ENCODE measurements around the gene EVL.
"Not testable (repeated sequence)": the region's sequence is repeated elsewhere in the genome, so short reads cannot be mapped to it uniquely, and the experiment has no call there.

The EVL gene

DNA sequence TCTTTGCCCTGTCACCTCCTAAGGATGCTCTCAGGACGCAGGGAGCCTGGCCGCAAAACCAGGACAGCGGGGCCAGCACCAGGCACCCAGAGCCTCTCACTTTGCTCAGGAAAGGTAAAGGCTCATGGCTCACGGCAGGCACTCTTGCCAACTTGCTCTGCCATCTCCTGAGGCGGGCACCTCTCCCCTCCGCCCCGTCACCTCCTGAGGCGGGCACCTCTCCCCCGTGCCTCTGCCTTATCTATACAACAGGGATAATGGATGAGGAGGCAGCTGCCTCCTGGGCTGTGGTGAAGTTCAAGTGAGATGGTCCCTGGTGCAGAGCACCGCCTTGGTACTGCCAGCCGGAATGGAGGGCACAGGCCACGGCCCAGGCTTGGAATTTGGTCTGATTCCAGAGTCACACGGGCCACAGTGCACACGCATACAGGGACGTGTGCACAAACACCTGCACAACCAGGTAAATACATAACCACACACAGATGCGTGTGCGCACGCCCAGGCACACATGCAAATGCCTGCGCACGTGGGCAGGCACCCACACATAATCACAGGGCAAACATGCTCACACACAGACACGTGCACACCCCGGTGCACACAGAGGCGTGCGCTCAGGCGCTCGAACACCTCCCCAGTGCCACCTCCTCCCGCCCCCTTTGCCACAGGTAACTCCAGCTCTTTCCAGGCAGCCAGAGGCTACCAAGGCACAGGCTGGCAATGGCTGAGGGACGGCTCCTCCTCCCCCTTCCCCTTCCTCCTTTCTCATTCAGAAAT, 82.7 kb downstream of the EVL start:
- no peak for DNase-seq (ENCODE audit: low spot score)

DNA sequence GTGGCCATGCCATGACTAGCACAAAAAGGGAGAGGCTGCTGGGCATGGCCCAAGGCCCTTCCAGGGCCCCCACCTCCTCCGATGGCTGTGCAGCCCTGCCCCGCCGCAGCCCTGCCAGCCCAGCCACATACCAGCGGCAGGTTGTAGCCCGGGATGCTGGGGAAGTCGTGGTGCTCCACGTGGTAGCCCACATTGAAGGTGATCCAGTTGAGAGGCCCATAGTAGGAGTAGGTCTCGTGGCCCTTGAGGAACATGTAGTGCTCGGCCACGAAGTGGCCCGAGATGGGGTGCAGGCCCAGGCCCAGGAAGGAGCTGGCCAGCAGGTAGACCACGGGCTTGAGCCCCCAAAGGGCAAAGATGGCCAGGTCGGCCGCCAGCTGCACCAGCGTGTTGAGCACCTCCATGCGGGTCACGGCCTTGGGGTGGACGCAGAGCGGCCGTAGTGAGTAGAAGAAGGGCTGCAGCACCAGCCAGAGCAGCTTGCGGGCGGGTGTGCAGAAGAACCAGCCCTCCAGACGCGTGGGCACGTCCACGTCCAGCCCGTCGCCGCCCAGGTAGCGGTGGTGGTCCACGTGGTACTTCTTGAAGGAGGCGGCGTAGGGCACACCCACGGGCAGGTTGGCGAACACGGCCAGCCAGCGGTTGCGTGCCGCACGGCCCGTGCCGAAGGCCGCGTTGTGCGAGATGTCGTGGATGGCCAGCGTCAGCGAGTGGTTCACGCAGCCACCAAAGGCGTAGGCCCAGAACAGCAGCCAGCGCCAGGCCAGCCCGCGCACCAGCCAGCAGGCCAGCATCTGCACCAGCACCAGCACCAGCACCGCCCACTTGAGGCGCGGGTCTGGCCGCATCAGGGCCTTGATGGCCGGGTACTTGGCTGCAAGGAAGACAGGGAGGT, 83.9 kb downstream of the EVL start:
- no peak for DNase-seq (ENCODE audit: low spot score)

DNA sequence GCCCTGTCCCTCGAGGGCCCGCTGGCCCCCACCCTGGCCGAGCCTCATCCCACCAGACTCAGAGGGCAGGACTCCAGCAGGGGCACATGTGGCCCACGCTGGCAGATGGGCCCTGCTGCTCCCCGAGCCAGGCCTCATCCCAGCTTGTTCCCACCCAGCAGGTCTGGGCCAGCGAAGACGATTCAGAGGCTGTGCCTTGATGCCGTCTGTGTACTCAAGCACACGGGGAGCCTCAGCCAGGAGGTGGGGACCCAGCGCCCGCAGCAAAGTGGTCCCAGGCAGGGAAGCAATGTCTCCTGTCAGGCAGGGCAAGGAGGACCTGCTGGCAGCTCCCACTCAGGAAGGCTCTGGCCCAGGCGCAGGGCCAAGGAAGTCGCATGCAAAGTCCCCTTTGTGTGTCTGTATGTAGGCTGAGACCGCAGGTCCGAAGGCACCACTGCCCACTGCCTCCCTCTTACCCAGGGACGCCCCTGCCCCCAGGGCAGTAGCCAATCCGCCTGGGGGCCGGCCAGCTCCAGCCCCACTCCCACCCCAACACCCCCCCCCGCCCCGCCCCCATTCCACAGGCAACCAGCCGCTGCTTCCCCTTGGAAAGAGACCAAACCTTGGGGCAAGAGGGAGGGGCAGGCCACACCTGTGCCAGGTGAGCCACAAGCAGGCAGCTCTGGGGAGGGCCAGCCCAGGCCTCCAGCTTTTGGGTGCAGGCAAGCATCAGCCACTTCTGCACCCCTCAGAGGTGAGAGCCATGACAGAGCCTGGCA, 84.8 kb downstream of the EVL start:
- DNase-seq (ENCODE audit: low spot score): no peak

DNA sequence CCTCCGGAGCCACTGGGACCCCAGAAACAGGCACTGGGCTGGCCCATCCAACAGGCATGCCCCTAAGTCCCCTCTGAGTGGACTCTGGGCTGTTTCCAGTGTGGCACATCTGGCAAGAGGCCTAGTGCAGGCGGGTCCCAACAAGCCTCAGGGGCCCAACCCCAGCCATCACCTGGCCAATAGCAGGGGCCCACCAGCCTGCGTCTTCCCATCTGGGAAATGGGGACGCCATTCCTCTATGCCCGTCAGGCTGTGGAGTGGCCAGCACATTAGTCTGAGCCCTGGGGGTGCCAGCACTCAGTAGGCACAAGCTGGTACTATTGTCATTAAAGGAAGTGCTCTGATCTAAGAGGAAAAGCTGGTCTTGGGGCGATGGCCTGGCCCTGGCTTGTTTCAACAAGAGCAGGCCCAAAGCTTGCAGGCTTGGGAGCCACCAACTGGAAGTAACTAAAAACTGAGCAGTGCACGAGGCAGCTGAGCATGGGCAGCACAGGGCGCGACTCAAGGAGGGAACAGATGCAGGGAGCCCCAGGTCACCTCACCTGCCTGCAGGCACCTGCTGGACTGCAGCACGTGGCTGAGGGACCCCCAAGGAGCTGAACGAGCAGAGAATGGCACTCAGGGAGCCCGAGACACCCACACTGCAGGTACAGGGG, 85.8 kb downstream of the EVL start:
- DNase-seq (ENCODE audit: low spot score): peak; percentile 43

DNA sequence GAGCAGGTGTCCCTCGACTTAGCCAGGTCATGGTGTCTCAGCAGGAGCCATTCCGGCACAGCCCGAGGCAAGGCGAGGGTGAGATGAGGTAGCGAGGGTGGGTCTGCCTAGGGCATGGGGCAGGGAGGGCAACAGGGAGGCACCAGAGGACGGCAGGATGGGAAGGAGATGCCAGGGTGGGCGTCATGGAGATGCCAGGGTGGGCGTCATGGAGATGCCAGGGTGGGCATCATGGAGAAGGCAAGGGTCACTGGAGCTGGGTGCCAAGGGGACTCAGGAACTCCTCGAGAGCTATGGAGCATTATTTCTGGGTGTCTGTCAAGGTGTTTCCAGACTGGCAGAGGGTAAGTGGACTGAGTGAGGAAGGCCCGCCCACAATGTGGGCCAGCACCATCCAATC, 86.9 kb downstream of the EVL start:
- no peak for DNase-seq (ENCODE audit: low spot score)

DNA sequence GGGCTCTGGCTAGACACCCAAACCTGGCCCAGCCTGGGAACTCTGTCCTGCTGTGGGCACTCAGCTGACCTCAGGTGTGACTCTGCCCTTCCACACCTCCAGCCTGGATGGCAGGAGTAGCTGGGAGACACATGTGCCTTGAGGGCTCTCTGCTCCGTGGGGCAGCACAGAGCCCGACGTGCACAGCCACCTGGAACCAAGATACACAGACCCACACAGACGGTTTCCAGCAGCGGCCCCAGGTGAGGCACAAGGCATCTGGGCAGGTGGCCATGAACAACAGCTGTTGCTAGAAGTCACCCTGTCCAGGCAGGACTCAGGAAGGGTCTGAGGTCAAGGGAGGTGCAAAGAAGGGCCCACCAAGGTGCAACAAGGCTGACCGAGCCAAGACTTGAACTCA, 88.3 kb downstream of the EVL start:
- DNase-seq (ENCODE audit: low spot score): no peak

DNA sequence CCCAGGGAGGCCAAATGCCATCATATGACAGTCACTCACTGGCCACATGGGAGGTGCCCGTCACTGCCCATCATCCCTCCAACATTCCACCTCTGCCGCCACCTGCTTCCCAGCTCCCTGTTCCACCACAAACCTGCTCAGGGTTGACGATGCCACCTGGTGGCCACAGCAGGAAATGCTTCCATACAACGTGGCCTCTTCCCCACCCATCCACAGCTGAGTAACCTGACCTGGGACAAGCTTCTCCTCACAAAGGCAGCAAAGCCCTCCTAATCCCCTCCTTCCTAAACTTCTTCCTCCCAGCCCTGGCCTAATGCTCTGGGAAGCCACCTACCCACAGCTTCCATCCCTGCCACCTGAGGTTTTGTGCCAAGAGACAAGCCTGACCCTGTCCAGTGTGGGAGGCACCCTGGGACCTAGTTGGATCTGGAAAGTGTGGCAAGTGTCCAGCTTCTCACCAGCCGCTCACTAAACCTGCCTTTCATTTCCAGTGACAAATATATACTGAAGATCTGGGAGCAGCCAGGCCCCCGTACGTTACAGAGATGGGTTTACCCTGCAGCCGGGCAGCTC, 89.9 kb downstream of the EVL start:
- DNase-seq (ENCODE audit: low spot score): no peak

DNA sequence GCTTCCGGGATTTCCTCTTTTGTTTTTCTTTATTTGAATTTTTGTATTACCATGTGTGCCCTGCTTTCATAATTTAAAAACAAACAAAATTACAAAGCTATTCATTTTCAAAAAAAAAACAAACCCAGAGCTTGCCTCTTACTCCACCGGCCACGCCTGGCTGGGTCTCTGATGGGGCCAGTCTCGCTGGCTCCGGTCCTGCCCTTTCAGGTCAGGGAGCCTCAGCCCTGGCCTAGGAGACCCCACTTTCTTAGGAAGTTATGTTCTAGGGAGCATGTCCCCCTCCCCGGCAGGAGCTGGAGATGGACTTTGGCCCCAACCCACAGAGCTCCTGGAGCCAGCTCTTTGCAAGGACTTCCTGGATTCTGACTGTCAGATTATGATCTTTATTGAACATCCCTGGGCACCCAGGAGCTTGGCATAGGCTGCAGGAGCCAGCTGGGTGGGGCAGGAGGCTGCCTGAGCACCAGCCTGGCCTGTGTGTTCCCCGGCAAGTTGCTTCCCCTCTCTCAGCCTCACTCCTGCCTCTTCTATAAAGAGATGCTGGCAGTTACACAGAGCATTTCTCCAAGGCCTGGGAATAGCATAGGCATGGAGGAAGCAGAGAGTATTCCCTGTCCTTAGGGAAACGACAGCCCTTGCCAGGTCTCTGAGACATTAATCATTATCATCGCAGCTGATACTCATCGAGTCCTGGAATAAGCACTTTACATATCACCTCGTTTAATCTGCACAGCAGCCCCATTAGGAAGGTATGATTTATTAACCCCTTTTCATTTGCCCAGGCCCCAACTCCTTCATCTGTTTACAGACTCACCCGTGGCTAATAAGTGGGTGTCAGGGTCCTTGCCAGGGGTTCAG, 90.8 kb downstream of the EVL start:
- no peak for DNase-seq (ENCODE audit: low spot score)

DNA sequence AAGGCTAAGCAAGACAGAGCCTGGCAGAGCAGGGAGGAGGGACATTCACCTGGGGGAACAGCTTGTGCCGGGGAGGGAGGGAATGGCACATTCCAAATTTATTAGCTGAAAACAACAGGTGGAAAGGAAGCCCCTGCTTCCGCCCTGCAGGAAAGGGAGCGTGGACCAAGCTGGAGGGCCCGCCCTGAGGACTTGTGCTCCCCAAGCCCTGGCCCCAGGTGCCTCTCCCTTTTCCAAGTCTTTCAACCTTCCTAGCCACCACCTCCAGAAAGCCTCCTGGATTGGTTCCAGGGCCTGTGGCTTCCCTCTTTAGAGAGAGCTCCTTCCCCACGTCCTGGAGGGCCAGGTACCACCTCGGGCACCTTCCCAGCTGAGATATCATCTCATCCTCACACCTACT, 91.6 kb downstream of the EVL start:
- DNase-seq (ENCODE audit: low spot score): no peak

DNA sequence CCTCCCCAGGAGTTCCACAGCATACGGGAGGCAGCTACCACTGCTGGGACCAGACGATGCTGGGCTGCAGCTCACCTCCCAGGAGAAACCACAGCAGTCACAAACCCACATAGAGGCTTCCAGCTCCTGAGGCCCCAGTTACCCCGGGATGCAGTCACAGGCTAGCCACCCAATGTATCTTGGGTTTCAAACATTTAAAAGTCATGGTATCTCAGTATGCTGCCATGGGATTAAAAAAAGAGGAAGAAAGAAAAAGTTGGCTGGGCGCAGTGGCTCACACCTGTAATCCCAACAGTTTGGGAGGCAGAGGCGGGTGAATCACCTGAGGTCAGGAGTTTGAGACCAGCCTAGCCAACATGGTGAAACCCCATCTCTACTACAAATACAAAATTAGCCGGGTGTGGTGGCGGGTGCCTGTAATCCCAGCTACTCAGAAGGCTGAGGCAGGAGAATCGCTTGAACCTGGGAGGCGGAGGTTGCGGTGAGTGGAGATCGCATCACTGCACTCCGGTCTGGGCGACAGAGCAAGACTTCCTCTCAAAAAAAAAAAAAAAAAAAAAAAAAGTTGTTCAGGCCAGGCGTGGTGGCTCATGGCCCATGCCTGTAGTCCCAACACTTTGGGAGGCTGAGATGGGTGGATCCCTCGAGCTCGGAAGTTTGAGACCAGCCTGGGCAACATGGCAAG, 92.5 kb downstream of the EVL start:
- DNase-seq (ENCODE audit: low spot score): not testable (repeated sequence)

DNA sequence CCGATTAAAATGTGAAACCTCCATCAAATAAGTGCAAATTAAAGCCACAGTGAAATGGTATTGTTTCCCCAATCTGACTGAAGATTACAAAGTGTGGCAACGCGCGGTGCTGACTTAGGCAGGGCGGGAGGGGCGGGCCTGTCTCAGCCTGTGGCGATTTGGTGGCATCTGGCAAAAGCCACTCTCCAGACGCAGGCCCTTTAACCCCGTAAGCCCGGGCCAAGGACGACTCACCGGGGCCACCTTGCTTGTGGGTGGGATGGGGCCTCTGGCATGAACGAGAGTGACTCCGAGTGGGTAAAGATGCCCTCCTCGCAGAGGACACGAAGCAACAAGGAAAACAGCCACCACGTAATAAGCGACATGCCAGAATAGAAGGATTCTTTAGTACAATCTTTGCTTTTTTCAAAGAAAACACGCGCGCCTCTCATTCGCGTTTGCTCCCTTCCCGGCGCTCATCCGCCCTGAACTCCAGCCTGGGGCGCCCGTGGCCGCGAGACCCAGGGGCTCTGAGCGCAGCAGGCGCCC, 93.4 kb downstream of the EVL start:
- DNase-seq (ENCODE audit: low spot score): no peak

DNA sequence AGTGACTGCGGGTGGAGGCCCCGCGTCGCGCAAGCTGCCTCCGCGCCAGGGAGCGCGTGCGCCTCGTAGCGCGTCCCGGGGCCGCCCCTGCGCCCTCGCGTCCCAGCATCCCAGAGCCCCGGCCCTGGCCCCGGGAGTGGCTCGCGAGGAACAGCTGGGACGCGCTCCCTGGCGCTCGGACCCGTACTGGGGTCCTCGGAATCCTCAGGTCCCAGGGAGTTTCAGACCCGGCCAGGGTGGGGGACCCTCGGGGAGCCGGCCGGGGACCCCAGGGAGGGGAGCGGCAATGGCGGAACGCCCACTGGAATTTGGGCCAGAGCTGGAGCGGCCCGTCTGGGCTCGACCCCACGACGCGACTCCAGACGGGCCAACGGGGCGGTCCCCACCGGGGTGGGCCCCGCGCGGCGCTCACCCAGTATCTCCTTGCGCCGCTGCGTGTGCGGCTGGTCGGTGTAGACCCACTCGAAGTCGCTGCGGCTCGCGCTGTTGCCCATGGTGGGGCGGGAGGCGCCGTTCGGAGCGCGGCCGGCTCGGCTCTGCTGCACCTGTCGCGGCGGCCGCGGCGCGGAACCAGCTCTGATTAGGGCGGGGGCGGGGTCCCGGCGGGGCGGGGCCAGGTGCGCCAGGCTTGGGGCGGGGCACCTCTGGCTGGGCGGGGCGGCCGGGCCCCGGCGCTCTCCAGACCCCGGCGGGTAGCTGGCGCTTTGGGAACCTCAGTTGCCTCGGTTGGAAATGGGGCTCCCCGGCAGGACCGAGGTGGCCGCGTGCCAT, 94.1 kb downstream of the EVL start, which contains the start of gene DEGS2:
Gene DEGS2, minus strand, starts transcription at position 552 of the 771 bp plus-strand sequence. Its CDS starts 58 bp downstream, at position 494.
- no peak for DNase-seq (ENCODE audit: low spot score)

DNA sequence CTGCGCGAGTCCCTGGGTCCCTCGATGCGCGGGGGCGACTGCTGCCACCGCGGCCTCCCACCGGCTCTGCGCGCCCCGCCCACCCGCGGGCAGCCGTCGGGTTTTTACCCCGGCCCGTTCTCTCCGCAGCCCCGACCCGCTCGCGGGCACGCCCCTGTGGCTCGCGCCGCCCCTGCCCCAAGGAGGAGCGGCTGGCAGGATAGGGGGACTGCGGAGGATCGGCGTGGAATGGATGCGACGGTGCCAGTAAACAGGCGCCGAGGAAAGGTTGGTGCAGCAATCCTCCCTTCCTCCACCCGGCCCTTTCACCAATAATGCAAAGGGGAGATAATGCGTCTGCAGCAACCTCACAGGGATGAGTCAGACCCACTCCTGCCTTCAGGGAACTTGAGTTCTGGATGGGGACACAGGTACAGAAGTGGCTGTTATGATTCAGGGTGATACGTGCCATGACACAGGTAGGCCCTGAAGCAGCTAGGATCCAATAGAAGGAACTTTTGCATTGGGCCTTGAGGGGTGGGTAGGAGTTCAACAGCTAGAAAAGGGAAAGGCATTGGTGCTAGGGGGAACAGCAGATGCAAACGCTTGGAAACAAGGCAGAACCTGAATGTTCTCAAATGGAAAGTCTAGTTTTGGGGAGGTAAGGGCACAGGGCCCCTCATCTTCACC, 94.8 kb downstream of the EVL start:
- no peak for DNase-seq (ENCODE audit: low spot score)

DNA sequence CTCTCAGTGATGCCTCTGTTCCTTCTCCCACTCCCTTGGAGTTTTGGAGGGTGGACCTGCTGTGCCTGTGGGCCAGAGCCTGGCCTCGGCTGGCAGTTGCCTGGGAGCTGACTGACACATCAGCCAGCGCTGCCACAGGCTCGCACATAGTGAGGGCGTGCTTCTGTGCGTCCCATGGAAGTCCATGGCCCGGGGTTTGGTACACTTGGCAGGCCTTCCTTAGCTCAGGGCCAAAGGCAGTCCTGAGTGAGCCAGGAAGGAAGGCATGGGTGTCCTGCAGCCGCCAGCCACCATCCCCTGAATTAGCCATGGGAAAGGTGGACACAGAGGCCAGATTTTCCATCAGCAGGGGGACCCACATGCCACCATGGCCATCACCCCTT, 95.3 kb downstream of the EVL start:
- no peak for DNase-seq (ENCODE audit: low spot score)

DNA sequence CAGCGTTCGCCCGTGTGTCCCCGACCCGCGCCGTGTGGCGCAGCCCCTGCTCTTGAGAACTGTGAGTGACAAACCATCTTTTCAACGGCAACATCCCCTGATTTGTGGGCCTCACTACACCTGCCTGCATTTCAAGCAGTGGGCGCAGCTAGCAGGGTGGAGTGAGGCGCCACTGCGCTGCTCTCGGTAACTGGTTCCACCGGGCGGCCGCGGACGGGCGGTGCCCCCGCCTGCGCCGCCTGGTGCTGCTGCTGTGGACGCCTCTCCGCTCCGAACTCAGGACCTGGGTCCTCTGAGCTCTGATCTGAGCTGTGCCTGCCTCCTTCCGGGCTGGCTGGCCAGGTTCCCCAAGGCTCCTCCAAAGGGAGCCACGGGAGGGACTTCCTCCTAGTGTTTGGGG, 100.2 kb downstream of the EVL start:
- DNase-seq (ENCODE audit: low spot score): no peak

DNA sequence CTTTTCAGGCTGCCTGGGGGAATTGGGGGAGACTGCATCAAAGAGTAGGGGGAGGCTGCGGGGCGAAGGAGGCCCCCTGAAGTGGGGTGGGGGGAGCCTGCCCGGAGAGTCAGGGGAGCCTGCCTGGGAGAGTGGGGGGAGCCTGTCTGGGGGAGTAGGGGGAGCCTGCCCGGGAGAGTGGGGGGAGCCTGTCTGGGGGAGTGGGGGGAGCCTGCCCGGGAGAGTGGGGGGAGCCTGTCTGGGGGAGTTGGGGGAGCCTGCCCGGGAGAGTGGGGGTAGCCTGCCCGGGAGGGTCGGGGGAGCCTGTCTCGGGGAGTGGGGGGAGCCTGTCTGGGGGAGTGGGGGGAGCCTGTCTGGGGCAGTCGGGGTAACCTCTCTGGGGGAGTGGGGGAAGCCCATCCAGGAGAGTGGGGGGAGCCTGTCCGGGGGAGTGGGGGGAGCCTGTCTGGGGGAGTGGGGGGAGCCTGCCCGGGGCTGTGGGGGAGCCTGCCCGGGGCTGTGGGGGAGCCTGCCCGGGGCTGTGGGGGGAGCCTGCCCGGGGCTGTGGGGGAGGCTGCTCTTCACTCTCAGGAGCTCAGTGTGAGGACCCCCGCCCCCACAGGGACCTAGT, 100.7 kb downstream of the EVL start:
- no peak for DNase-seq (ENCODE audit: low spot score)

DNA sequence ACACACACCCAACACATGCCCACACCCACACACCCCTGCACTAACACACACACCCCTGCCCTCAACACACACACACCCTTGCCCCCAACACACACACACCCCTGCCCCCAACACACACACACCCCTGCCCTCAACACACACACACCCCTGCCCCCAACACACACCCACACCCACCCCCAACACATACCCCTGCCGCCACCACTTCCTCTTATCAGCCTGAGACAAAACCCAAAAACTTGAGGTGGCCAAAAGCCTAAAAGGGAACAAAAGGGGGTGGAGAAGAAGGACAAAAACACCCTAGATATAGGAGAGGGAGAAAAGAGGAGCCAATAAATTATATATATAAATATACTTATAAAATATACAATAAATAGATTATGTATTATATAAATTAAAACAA, 103.3 kb downstream of the EVL start:
- DNase-seq (ENCODE audit: low spot score): no peak

DNA sequence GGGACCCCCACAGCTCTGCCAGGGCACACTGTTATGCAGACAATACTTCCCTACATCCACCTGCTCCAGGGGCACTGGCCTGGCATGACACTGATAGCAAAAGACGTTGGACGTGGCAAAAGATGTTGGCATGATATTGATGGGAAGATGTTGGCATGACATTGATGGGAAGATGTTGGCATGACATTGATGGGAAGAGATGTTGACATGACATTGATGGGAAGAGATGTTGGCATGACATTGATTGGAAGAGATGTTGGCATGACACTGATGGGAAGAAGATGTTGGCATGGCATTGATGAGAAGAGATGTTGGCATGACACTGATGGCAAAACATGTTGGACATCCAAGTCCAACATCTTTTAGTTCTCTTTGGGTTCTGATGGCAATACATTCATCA, 105.7 kb downstream of the EVL start:
- no peak for DNase-seq (ENCODE audit: low spot score)
